HepG2 (cell line): ENCODE data around the gene NOTUM. TPM values are rescaled to one million over a fixed set of nuclear protein-coding genes. Genes with fewer than 3 reads are reported as not detected.
A peak's percentile ranks its signal among the peaks of the same experiment; 100 is the strongest.

Source experiments
- ATF4 ChIP-seq, 2 experiments: fragments of 450-650 bp in 1 of 2; sonication (generic) in 1 of 2; formaldehyde crosslinking; IDR thresholded peaks; 2 replicates each; pipeline versions ENCODE4 v1.5.0 to v1.8.0; 2020 to 2022; ENCODE audit warnings: mild to moderate bottlenecking in 1 of 2, missing genetic modification reagents in 1 of 2
- DPF2 ChIP-seq: sonication (generic); formaldehyde crosslinking; IDR thresholded peaks from 2 replicates; pipeline ENCODE4 v1.4.0; 2020; ENCODE audit warnings: mild to moderate bottlenecking, low read depth, missing genetic modification reagents, borderline replicate concordance
- HNF1A ChIP-seq, 2 experiments: sonication (generic) in 1 of 2; formaldehyde crosslinking in 1 of 2; IDR thresholded peaks; 2 replicates each; pipeline versions ENCODE4 v1.4.0 to v1.6.1; 2016 to 2020; ENCODE audit warnings: borderline replicate concordance in 1 of 2, low read depth in 1 of 2, mild to moderate bottlenecking in 1 of 2, missing genetic modification reagents in 1 of 2
- HNF4A ChIP-seq: sonication (generic); formaldehyde crosslinking; IDR thresholded peaks from 2 replicates; pipeline ENCODE4 v1.4.0; 2020; ENCODE audit warnings: missing genetic modification reagents
- KMT2B ChIP-seq: IDR thresholded peaks from 2 replicates; pipeline ENCODE4 v1.6.1; 2016; ENCODE audit warnings: missing genetic modification reagents, missing compliant biosample characterization
- MBNL3 ChIP-seq: fragments of 250-450 bp; sonication (Bioruptor Pico); conservative IDR thresholded peaks from 2 replicates; pipeline ENCODE4 v1.8.0; 2022; ENCODE audit warnings: mild to moderate bottlenecking, inconsistent platforms
- MEIS1 ChIP-seq: sonication (generic); formaldehyde crosslinking; IDR thresholded peaks from 2 replicates; pipeline ENCODE4 v1.9.0; 2021; ENCODE audit warnings: mild to moderate bottlenecking, missing genetic modification reagents, moderate library complexity, borderline replicate concordance
- MIXL1 ChIP-seq: IDR thresholded peaks from 2 replicates; pipeline ENCODE4 v1.6.1; 2016
- MTA1 ChIP-seq: sonication (generic); formaldehyde crosslinking; IDR thresholded peaks from 2 replicates; pipeline ENCODE4 v1.4.0; 2020; ENCODE audit warnings: missing genetic modification reagents, mild to moderate bottlenecking, borderline replicate concordance
- NR2C2 ChIP-seq: sonication (generic); formaldehyde crosslinking; IDR thresholded peaks from 2 replicates; pipeline ENCODE4 v1.4.0; 2020; ENCODE audit warnings: missing genetic modification reagents, mild to moderate bottlenecking, moderate library complexity, borderline replicate concordance
- RXRA ChIP-seq: sonication (generic); formaldehyde crosslinking; IDR thresholded peaks from 2 replicates; pipeline ENCODE4 v1.5.1; 2020; ENCODE audit warnings: missing genetic modification reagents
- SP4 ChIP-seq: sonication (generic); formaldehyde crosslinking; IDR thresholded peaks from 2 replicates; pipeline ENCODE4 v1.8.1; 2023; ENCODE audit warnings: mild to moderate bottlenecking, missing genetic modification reagents
- ZBTB7B ChIP-seq: sonication (generic); formaldehyde crosslinking; IDR thresholded peaks from 2 replicates; pipeline ENCODE4 v1.4.0; 2020; ENCODE audit warnings: missing genetic modification reagents
- ZNF24 ChIP-seq: fragments of 450-650 bp; IDR thresholded peaks from 2 replicates; pipeline ENCODE4 v1.6.1; 2017; ENCODE audit warnings: antibody characterized with exemption, mild to moderate bottlenecking
- ZNF331 ChIP-seq: sonication (generic); formaldehyde crosslinking; IDR thresholded peaks from 2 replicates; pipeline ENCODE4 v1.4.0; 2020; ENCODE audit warnings: missing genetic modification reagents
- ZNF616 ChIP-seq: sonication (generic); formaldehyde crosslinking; IDR thresholded peaks from 2 replicates; pipeline ENCODE4 v1.5.0; 2020; ENCODE audit warnings: low read depth, mild to moderate bottlenecking, missing genetic modification reagents
- ZNF672 ChIP-seq: sonication (generic); formaldehyde crosslinking; IDR thresholded peaks from 2 replicates; pipeline ENCODE4 v1.8.1; 2022; ENCODE audit warnings: missing genetic modification reagents
- ZNF772 ChIP-seq: sonication (generic); formaldehyde crosslinking; IDR thresholded peaks from 2 replicates; pipeline ENCODE4 v1.5.0; 2020; ENCODE audit warnings: mild to moderate bottlenecking, missing genetic modification reagents
- ZNF816 ChIP-seq: sonication (generic); formaldehyde crosslinking; IDR thresholded peaks from 2 replicates; pipeline ENCODE4 v1.8.0; 2022; ENCODE audit warnings: missing genetic modification reagents, mild to moderate bottlenecking, borderline replicate concordance
- ZSCAN21 ChIP-seq: sonication (generic); formaldehyde crosslinking; IDR thresholded peaks from 2 replicates; pipeline ENCODE4 v1.8.0; 2022; ENCODE audit warnings: mild to moderate bottlenecking, missing genetic modification reagents, moderate library complexity, borderline replicate concordance
- polyA plus RNA-seq, 8 experiments: library from polyadenylated mRNA; depleted of rRNA in 3 of 8; stranded (reverse) in 7 of 8; unstranded in 1 of 8; fragments of >200 nt; fragmentation: Illumina TruSeq in 4 of 8; extraction: Trizol in 4 of 8; gene quantifications; 2 replicates each; pipeline versions ENCODE4 v1.2.1 to v1.2.3, GENCODE V29; 2011 to 2016; ENCODE audit warnings: low read depth in 4 of 8, missing spikeins in 1 of 8, mixed read lengths in 1 of 8; ENCODE audit not compliant: insufficient read depth in 1 of 8
- total RNA-seq, 5 experiments: library from RNA; depleted of rRNA; stranded (reverse); fragments of >200 nt; fragmentation: Illumina TruSeq; extraction: Trizol; gene quantifications; 2 replicates each; pipeline ENCODE4 v1.2.3, GENCODE V29; 2016; ENCODE audit warnings: low read depth in 1 of 5
- TF ChIP-seq, protein P1 (sequence below): sonication (generic); formaldehyde crosslinking; IDR thresholded peaks from 2 replicates; pipeline ENCODE4 v1.4.0; 2020; ENCODE audit warnings: missing genetic modification reagents, mild to moderate bottlenecking, borderline replicate concordance
- TF ChIP-seq, protein P2 (sequence below): sonication (generic); formaldehyde crosslinking; IDR thresholded peaks from 2 replicates; pipeline ENCODE4 v1.8.0; 2022; ENCODE audit warnings: mild to moderate bottlenecking, missing genetic modification reagents

Gene NOTUM
- total and polyA plus RNA-seq, 2 of the 13 experiments (the other 11 are each of a cell fraction or from before 2014, with no cell fraction given): 150 to 160 TPM

- TF ChIP-seq MTA1 (CRISPR knock-in tag) (peak; percentile 80; the same call in 1 of the 2 replicates), HNF4A (CRISPR knock-in tag) (peak; percentile 61), ZBTB7B (peak; percentile 93), MBNL3 (CRISPR knock-in tag) (no peak), ZNF24 (no peak), ZNF616 (CRISPR knock-in tag) (peak; percentile 49), RXRA (CRISPR knock-in tag) (peak; percentile 55), MEIS1 (peak; percentile 71), MIXL1 (CRISPR knock-in tag) (peak; percentile 82), SP4 (CRISPR knock-in tag) (peak; percentile 74), HNF1A (IDR thresholded peaks at IDR 0.05; ENCODE audit: low read depth) (no peak), HNF1A (CRISPR knock-in tag; IDR thresholded peaks at IDR 0.05; ENCODE audit: borderline replicate concordance) (peak; percentile 77), ZNF816 (no peak), NR2C2 (peak; percentile 32; the same call in 1 of the 2 replicates), KMT2B (CRISPR knock-in tag) (peak; percentile 80; the same call in 1 of the 2 replicates), DPF2 (CRISPR knock-in tag) (0 out of 2 replicates have a peak, but pooled peaks have one; percentile 38), ZSCAN21 (CRISPR knock-in tag) (peak; percentile 54; the same call in 1 of the 2 replicates), ATF4 (CRISPR knock-in tag; IDR thresholded peaks at IDR 0.05) (peak in 1 of 2 experiments; percentile 80; a peak in 2 of 4 replicates), ZNF331 (CRISPR knock-in tag) (peak; percentile 95), ZNF772 (no peak), ZNF672 (CRISPR knock-in tag) (0 out of 2 replicates have a peak, but pooled peaks have one; percentile 65)
- TF ChIP-seq, protein P1, sequence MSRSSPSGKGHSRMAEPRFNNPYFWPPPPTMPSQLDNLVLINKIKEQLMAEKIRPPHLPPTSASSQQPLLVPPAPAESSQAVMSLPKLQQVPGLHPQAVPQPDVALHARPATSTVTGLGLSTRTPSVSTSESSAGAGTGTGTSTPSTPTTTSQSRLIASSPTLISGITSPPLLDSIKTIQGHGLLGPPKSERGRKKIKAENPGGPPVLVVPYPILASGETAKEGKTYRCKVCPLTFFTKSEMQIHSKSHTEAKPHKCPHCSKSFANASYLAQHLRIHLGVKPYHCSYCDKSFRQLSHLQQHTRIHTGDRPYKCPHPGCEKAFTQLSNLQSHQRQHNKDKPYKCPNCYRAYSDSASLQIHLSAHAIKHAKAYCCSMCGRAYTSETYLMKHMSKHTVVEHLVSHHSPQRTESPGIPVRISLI (CRISPR knock-in tag): no peak
- TF ChIP-seq, protein P2, sequence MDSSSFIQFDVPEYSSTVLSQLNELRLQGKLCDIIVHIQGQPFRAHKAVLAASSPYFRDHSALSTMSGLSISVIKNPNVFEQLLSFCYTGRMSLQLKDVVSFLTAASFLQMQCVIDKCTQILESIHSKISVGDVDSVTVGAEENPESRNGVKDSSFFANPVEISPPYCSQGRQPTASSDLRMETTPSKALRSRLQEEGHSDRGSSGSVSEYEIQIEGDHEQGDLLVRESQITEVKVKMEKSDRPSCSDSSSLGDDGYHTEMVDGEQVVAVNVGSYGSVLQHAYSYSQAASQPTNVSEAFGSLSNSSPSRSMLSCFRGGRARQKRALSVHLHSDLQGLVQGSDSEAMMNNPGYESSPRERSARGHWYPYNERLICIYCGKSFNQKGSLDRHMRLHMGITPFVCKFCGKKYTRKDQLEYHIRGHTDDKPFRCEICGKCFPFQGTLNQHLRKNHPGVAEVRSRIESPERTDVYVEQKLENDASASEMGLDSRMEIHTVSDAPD (CRISPR knock-in tag): peak; percentile 92
Observed at GRCh38 chr17:81991684-81992305, 30.8 kb upstream of the NOTUM start (continued).
